ENCODE results near the gene VWF.

VWF gene

DNA sequence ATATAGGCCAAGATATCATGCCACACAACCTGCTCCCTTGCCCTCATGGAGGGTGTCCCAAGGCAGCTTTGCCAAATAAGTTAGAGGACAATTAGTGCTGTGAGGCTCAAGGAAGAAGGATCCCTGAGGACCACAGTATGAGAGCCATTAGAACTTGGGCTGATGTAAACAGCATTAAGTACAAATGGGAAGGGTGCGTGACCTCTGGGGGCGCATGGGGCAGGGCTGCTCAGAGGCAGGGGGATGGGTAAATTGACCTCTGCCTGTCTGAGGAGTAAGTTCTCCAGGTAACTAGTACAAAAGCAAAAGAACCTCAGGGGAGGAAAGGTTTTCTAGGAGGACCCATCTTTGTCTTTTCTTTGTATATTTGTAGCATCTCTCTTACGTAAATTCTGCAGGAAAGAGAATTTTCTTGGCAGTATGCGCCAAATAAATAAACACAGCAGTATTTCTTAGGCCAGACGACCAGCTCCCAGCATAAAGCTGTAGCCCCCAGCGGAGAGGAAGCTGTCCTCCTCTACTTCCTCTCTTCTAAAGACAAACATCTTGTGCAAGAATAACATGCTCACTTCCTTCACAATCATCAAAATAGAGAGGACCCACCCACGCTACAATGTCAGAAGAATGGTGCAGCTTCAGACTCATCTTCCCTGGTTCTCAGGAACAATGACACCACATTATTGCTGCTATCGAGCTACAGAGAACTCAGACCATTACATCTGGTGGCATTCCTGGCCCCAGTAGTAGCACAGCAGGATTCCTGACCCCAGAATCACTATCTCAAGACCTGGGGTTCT, 16.4 kb upstream of the VWF start:
- peaks cover 54 to 97% (median 81%) of the 10 kb centered on the region in 10 experiments for H3K4me1 ChIP-seq
- H3K36me3 ChIP-seq, result no peaks in the 10 kb centered on the region
- peaks cover 0 to 35% (median 11%) of the 10 kb centered on the region in 11 experiments; a peak in 13 of 22 replicates for H3K9me3 ChIP-seq (replicated peaks in 1 of 11)
- H3K4me3 ChIP-seq, result peak overlapping the region in 7 of 10 experiments; percentile 0 to 17 (median 12); a peak in 7 of 20 replicates
- no peaks in the 10 kb centered on the region for H3K27me3 ChIP-seq
- H4K20me1 ChIP-seq, result no peaks in the 10 kb centered on the region
- H3K4me2 ChIP-seq, result peak overlapping the region; percentile 75 to 89 (median 82)
- H3K9ac ChIP-seq, result peak overlapping the region; percentile 80 to 90 (median 86)
- peak overlapping the region; percentile 96 to 99 (median 98) for H3K27ac ChIP-seq
- TF ChIP-seq Cebpa-rat (IDR thresholded peaks at IDR 0.05), result peak; percentile 85 to 96 (median 94); a peak in 20 of 22 replicates

DNA sequence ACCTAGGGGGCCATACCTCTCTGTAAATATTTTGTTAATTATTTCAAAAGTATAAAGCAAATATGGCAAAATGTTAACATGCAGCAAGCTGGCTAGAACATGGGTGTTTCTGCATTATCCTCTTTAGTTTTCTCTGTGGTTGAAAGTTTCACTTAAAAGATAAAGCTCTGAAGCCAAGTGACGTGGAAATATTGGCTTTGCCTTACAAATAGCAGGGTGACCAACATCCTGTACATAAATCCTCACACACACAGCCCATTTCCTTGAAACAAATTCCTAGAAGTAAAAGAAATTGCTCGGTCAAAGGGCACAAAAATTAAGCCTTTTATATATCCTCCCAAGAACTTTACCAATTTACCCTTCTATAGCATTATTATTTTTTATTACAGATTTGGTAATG, 10.6 kb upstream of the VWF start:
- Histone ChIP-seq H4K20me1 (no peaks in the 10 kb centered on the region), H3K36me3 (0 out of 22 replicates have a peak, but pooled peaks cover 0 to 8% (median 0%) of the 10 kb centered on the region in 11 experiments), H3K27ac (peak overlapping the region in 2 of 11 experiments; percentile 14 to 24; a peak in 1 of 22 replicates), H3K9me3 (replicated peaks in 1 of 11) (peaks cover 14 to 42% (median 19%) of the 10 kb centered on the region in 11 experiments), H3K4me3 (no peak overlapping the region), H3K9ac (no peak overlapping the region), H3K4me2 (peak overlapping the region in 7 of 11 experiments; percentile 1 to 60 (median 24); a peak in 10 of 22 replicates), H3K27me3 (no peaks in the 10 kb centered on the region), H3K4me1 (peaks cover 20 to 52% (median 37%) of the 10 kb centered on the region in 10 experiments)
- no peak for TF ChIP-seq Cebpa-rat (IDR thresholded peaks at IDR 0.05)

DNA sequence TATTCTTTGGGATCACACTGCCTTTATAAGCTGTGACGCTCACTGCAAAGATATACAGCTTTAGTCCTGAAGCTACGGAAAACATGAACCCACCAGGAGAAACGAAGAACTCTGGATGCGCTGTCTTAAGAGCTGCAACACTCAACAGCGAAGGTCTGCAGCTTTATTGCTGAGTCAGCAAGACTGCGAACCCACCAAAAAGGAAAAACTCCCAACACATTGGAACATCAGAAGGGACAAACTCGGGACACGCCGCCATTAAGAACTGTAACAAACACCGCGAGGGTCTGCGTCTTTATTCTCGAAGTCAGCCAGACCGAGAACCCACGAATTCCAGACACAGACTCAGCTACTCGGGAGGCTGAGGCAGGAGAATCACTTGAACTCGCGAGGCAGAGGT, 9.2 kb upstream of the VWF start:
- H3K27ac ChIP-seq, result no peak overlapping the region
- no peak for TF ChIP-seq Cebpa-rat (IDR thresholded peaks at IDR 0.05)
- 0 out of 22 replicates have a peak, but pooled peaks cover 0 to 8% (median 0%) of the 10 kb centered on the region in 11 experiments for H3K36me3 ChIP-seq
- H3K9me3 ChIP-seq (replicated peaks in 1 of 11), result peaks cover 14 to 42% (median 19%) of the 10 kb centered on the region in 11 experiments
- H3K4me1 ChIP-seq, result peaks cover 5 to 39% (median 24%) of the 10 kb centered on the region in 10 experiments; a peak in 18 of 20 replicates
- no peaks in the 10 kb centered on the region for H4K20me1 ChIP-seq
- no peak overlapping the region for H3K9ac ChIP-seq
- H3K4me2 ChIP-seq, result no peak overlapping the region
- H3K27me3 ChIP-seq, result no peaks in the 10 kb centered on the region
- no peak overlapping the region for H3K4me3 ChIP-seq

DNA sequence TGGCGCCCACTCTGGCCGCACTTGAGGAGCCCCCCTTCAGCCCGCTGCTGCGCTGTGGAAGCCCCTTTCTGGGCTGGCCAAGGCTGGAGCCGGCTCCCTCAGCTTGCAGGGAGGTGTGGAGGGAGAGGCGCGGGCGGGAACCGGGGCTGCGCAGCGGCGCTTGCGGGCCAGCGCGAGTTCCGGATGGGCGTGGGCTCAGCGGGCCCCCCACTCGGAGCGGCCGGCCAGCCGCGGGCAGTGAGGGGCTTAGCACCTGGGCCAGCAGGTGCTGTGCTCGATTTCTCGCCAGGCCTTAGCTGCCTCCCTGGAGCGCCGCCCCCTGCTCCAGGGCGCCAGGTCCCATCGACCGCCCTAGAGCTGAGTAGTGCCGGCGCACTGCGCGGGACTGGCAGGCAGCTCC, 8.0 kb upstream of the VWF start:
- no peak overlapping the region for H3K9ac ChIP-seq
- H3K4me1 ChIP-seq, result peaks cover 0 to 28% (median 14%) of the 10 kb centered on the region in 10 experiments; a peak in 12 of 20 replicates
- no peak overlapping the region for H3K4me3 ChIP-seq
- no peak overlapping the region; a peak in 1 of 22 replicates for H3K27ac ChIP-seq
- H3K4me2 ChIP-seq, result no peak overlapping the region
- H3K36me3 ChIP-seq, result 0 out of 22 replicates have a peak, but pooled peaks cover 0 to 8% (median 0%) of the 10 kb centered on the region in 11 experiments
- H3K9me3 ChIP-seq (replicated peaks in 1 of 11), result peaks cover 14 to 36% (median 19%) of the 10 kb centered on the region in 11 experiments
- no peaks in the 10 kb centered on the region for H4K20me1 ChIP-seq
- TF ChIP-seq Cebpa-rat (IDR thresholded peaks at IDR 0.05), result no peak
- H3K27me3 ChIP-seq, result no peaks in the 10 kb centered on the region

DNA sequence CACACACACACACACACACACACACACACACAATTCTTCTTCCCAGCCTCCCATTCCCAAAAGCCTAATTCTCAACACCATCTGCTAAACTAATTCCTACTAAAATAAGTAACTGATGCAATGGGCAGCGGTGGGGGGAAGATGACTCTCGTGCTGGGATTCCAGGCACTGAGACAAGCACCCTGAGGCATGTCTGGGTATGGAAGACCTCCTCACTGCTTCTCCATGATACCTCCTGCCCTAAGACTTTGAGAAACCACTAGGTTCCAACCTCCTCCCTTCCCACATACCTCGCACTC, 789 bp upstream of the VWF start:
- no peak overlapping the region for H3K9ac ChIP-seq
- no peak overlapping the region for H3K4me2 ChIP-seq
- no peaks in the 10 kb centered on the region for H3K9me3 ChIP-seq (replicated peaks in 1 of 11)
- no peak for TF ChIP-seq Cebpa-rat (IDR thresholded peaks at IDR 0.05)
- H4K20me1 ChIP-seq, result no peaks in the 10 kb centered on the region
- H3K4me1 ChIP-seq, result no peaks in the 10 kb centered on the region
- H3K27ac ChIP-seq, result no peak overlapping the region
- no peaks in the 10 kb centered on the region for H3K27me3 ChIP-seq
- H3K36me3 ChIP-seq, result no peaks in the 10 kb centered on the region
- no peak overlapping the region for H3K4me3 ChIP-seq

DNA sequence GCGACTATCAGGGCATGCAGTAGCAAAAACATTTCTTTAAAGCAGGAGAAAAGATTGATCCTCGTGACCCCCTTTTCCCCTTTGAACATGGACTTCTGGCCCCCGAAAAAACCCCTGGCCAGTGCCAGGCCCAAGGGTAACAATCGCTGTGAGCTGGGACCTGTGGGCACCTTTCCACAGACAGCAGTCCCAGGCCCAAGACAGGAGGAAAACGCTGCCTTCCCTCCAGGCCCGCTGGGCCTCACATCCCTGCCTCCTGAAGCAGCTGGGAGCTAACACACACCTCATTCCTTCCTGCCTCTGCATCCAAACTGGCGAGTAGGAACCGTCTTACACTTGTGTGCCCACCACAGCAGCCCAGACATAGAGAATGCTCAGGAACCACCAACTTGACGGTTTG, 1.2 kb downstream of the VWF start:
- no peak for TF ChIP-seq Cebpa-rat (IDR thresholded peaks at IDR 0.05)
- no peak overlapping the region for H3K4me2 ChIP-seq
- no peak overlapping the region for H3K9ac ChIP-seq
- no peaks in the 10 kb centered on the region for H4K20me1 ChIP-seq
- no peaks in the 10 kb centered on the region for H3K4me1 ChIP-seq
- H3K9me3 ChIP-seq (replicated peaks in 1 of 11), result no peaks in the 10 kb centered on the region
- H3K27ac ChIP-seq, result no peak overlapping the region
- H3K36me3 ChIP-seq, result no peaks in the 10 kb centered on the region
- H3K27me3 ChIP-seq, result no peaks in the 10 kb centered on the region
- H3K4me3 ChIP-seq, result no peak overlapping the region

DNA sequence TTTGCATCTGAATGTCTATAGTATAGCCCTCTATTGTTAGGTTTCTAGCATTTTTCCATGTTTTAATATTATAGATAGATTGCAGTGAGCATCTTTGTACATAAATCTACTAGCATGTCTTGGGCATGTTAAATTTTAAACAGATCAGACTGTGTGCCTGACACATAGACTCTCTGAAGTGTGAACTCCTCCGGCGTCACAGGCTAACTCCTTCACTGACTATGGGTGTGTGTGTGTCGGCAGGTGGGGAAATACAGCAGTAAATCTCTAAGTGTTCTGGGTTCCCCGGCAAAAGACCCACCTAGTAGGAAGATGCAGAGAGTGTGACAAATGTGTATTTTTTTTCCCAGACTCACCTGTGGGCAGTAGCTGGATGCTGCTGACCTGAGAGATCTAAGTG, 2.3 kb downstream of the VWF start:
- H3K4me3 ChIP-seq, result no peak overlapping the region
- H3K9me3 ChIP-seq (replicated peaks in 1 of 11), result no peaks in the 10 kb centered on the region
- H3K27me3 ChIP-seq, result no peaks in the 10 kb centered on the region
- H3K4me2 ChIP-seq, result no peak overlapping the region
- no peaks in the 10 kb centered on the region; a peak in 1 of 20 replicates for H3K4me1 ChIP-seq
- no peak overlapping the region for H3K9ac ChIP-seq
- H4K20me1 ChIP-seq, result no peaks in the 10 kb centered on the region
- H3K36me3 ChIP-seq, result no peaks in the 10 kb centered on the region
- TF ChIP-seq Cebpa-rat (IDR thresholded peaks at IDR 0.05), result no peak
- no peak overlapping the region for H3K27ac ChIP-seq

DNA sequence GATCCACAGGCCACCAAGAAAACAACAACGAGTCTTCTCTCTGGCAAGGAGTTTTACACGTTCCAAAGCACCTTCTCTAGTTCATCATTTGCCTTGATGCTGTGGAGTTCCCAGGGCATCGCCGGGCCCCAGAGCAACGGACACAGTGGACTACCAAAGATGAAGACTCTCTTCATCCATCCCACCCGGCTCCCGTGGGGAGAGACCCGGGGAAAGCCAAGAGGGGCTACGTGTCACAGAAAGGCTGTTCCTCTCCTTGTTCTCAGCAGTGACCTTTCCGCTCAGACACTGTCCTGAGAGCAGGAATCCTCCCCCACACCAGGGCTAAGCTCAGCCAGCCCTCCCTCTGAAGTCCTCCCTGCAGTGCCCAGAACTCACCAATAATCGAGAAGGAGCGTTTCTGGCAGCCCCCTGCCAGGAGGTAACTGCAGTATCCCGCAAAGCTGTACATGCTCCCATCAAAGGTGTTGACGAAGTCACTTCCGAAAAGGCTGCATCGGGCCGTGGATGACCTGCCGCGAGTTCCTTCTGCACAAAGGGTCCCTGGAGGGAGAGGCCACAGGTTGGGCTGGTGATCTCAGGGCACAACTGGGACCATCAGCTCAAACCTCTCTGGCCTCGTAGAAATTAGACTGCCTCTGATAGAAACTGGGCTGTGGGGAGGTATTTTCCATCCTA, 3.5 kb downstream of the VWF start:
- no peaks in the 10 kb centered on the region for H3K36me3 ChIP-seq
- H3K4me1 ChIP-seq, result peaks cover 0 to 11% (median 7%) of the 10 kb centered on the region in 10 experiments; a peak in 12 of 20 replicates
- H3K9ac ChIP-seq, result no peak overlapping the region
- no peak overlapping the region for H3K27ac ChIP-seq
- H3K4me3 ChIP-seq, result no peak overlapping the region
- H3K27me3 ChIP-seq, result no peaks in the 10 kb centered on the region
- TF ChIP-seq Cebpa-rat (IDR thresholded peaks at IDR 0.05), result no peak
- no peaks in the 10 kb centered on the region for H4K20me1 ChIP-seq
- no peak overlapping the region for H3K4me2 ChIP-seq
- H3K9me3 ChIP-seq (replicated peaks in 1 of 11), result no peaks in the 10 kb centered on the region

DNA sequence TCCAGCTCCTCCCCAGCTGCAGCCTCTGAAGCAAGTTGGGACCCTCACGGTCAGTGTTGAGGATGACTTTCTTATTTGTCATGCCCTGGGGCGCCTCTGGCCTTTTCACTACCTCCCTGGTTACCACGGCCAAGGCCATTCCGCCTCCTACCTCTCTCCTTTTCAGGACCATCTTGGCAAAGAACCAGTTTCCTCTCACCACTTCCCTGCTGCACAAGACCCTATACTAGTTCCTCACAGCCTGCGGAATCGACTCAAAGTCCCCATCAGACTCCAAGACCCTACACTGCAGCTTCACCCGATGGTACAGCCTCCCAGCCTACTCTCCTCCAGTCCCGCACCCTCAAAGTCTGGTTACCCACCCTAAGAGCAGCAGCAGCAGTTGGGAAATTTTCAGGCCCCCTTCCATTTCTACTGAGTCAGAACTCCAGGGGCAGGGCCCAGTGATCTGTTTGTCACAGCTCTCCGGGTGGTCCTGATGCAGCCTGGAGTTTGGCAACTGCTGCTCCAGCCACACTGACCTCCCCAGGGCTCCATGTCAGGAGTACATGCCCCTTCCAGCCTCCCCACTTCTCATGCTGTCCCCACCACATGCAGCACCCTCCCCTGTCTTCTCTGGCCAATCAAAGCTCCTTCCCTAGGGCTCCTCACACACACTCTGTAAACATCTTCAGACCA, 5.4 kb downstream of the VWF start:
- Histone ChIP-seq H3K4me1 (peaks cover 0 to 11% (median 7%) of the 10 kb centered on the region in 10 experiments; a peak in 12 of 20 replicates), H3K27me3 (no peaks in the 10 kb centered on the region), H3K9ac (no peak overlapping the region), H3K36me3 (no peaks in the 10 kb centered on the region), H3K4me2 (no peak overlapping the region), H3K9me3 (replicated peaks in 1 of 11) (no peaks in the 10 kb centered on the region), H4K20me1 (no peaks in the 10 kb centered on the region), H3K27ac (no peak overlapping the region), H3K4me3 (no peak overlapping the region)
- no peak for TF ChIP-seq Cebpa-rat (IDR thresholded peaks at IDR 0.05)

All from BLaER1 treated with 17β-estradiol and CSF1 and Interleukin-3, amounts not matched to agents 10 nM and 100 nM (cell line).